ENCODE data around the gene SPO11. TPM values are rescaled to one million over a fixed set of nuclear protein-coding genes. Genes with fewer than 3 reads are reported as not detected.

Gene SPO11
- total and polyA plus RNA-seq, 2 of the 13 experiments (the other 11 are each of a cell fraction or from before 2014, with no cell fraction given): not detected

- TF ChIP-seq, protein P1, sequence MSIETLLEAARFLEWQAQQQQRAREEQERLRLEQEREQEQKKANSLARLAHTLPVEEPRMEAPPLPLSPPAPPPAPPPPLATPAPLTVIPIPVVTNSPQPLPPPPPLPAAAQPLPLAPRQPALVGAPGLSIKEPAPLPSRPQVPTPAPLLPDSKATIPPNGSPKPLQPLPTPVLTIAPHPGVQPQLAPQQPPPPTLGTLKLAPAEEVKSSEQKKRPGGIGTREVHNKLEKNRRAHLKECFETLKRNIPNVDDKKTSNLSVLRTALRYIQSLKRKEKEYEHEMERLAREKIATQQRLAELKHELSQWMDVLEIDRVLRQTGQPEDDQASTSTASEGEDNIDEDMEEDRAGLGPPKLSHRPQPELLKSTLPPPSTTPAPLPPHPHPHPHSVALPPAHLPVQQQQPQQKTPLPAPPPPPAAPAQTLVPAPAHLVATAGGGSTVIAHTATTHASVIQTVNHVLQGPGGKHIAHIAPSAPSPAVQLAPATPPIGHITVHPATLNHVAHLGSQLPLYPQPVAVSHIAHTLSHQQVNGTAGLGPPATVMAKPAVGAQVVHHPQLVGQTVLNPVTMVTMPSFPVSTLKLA (IDR thresholded peaks at IDR 0.05): no peak
- TF ChIP-seq SIX1 (CRISPR knock-in tag; IDR thresholded peaks at IDR 0.05; ENCODE audit: borderline replicate concordance) (0 out of 2 replicates have a peak, but pooled peaks have one; percentile 13), ZNF546 (CRISPR knock-in tag; conservative IDR thresholded peaks at IDR 0.05) (peak; percentile 92), ZNF282 (IDR thresholded peaks at IDR 0.05; ENCODE audit: partially characterized antibody) (no peak), ZNF549 (CRISPR knock-in tag; IDR thresholded peaks at IDR 0.05) (no peak), KDM5A (IDR thresholded peaks at IDR 0.05; ENCODE audit: borderline replicate concordance, low read length) (peak; percentile 90), ELK4 (CRISPR knock-in tag; IDR thresholded peaks at IDR 0.05; ENCODE audit: borderline replicate concordance) (no peak), ZNF552 (CRISPR knock-in tag; IDR thresholded peaks at IDR 0.05; ENCODE audit: borderline replicate concordance) (no peak), ATF3 (CRISPR knock-in tag; IDR thresholded peaks at IDR 0.05) (peak; percentile 37), MXI1 (IDR thresholded peaks at IDR 0.05; ENCODE audit: borderline replicate concordance, low read depth, low read length) (peak; percentile 34; the same call in 1 of the 3 replicates), RNF219 (CRISPR knock-in tag; IDR thresholded peaks at IDR 0.05) (no peak), ATM (IDR thresholded peaks at IDR 0.05; ENCODE audit: borderline replicate concordance) (no peak), ZNF550 (CRISPR knock-in tag; IDR thresholded peaks at IDR 0.05; ENCODE audit: borderline replicate concordance) (0 out of 2 replicates have a peak, but pooled peaks have one; percentile 22), ZNF441 (CRISPR knock-in tag; IDR thresholded peaks at IDR 0.05; ENCODE audit: borderline replicate concordance) (peak; percentile 85; the same call in 1 of the 2 replicates), NFE2L2 (IDR thresholded peaks at IDR 0.05; ENCODE audit: low read length) (no peak), MXD4 (CRISPR knock-in tag; IDR thresholded peaks at IDR 0.05) (peak; percentile 82; the same call in 1 of the 2 replicates), ZNF33B (CRISPR knock-in tag; IDR thresholded peaks at IDR 0.05) (0 out of 2 replicates have a peak, but pooled peaks have one; percentile 83)
- TF ChIP-seq, protein P2, sequence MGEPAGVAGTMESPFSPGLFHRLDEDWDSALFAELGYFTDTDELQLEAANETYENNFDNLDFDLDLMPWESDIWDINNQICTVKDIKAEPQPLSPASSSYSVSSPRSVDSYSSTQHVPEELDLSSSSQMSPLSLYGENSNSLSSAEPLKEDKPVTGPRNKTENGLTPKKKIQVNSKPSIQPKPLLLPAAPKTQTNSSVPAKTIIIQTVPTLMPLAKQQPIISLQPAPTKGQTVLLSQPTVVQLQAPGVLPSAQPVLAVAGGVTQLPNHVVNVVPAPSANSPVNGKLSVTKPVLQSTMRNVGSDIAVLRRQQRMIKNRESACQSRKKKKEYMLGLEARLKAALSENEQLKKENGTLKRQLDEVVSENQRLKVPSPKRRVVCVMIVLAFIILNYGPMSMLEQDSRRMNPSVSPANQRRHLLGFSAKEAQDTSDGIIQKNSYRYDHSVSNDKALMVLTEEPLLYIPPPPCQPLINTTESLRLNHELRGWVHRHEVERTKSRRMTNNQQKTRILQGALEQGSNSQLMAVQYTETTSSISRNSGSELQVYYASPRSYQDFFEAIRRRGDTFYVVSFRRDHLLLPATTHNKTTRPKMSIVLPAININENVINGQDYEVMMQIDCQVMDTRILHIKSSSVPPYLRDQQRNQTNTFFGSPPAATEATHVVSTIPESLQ (CRISPR knock-in tag; conservative IDR thresholded peaks at IDR 0.05): 0 out of 2 replicates have a peak, but pooled peaks have one; percentile 29
Measured at GRCh38 chr20:57351042-57351783, 21.6 kb downstream of the SPO11 start, which contains the start of gene RAE1 (continued).
